HPDE6-E6E7 (cell line): Measurements from ENCODE around the gene DNAH10.
"Not testable (repeated sequence)": the region's sequence is repeated elsewhere in the genome, so short reads cannot be mapped to it uniquely, and the experiment has no call there.

Experiments used
- DNase-seq: peaks from one replicate; pipeline ENCODE4 v3.0.0; 2011; ENCODE audit warnings: missing footprints; ENCODE audit errors: extremely low spot score

The DNAH10 gene

DNA sequence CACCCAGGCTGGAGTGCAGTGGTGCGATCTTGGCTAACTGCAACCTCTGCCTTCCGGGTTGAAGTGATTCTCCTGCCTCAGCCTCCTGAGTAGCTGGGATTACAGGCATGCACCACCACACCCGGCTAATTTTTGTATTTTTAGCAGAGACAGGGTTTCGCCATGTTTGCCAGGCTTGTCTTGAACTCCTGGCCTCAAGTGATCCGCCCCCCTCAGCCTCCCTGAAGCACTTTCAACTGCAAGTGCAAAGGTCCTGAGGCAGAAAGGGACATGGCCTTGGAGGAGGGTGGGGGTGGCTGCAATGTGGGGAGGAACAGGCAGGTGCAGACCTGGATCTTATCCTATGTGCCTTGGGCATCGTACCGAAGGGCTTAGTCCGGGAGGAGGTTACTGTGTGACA lies 27.3 kb downstream of the DNAH10 start:
- not testable (repeated sequence) for DNase-seq

- DNase-seq, result no peak
Measured at GRCh38 chr12:123790905-123791467, 28.9 kb downstream of the DNAH10 start.

GRCh38 chr12:123794027-123794426 lies 31.9 kb downstream of the DNAH10 start:
- DNase-seq, result no peak

- no peak for DNase-seq
Measured at GRCh38 chr12:123798518-123798917, 36.4 kb downstream of the DNAH10 start.

GRCh38 chr12:123799227-123799626 lies 37.1 kb downstream of the DNAH10 start:
- no peak for DNase-seq

DNA sequence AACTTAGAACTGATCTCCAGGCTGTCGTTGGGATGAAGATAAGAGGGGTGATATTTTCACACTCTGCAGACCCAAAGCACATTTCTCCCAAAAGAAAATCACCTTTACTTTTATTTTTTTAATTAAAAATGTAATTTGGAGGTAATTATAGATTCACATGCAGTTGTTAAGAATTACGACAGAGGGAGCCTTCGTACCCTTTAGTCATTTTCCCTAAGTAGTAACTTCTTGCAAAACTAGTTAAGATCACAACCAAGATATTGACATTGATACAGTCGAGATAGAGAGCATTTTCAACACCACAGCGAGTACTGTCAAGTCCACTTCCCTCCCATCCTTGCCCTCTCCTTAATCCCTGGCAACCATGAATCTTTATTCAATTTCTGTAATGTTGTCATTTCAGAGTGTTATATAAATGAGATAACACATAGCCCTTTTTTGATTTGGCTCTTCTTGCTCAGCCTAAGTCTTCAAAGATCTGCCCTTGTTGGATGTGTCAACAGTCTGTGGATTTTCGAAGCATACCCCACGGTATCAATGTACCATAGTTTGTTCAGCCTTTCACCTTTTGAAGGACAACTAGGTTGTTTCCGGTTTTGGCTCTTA lies 39.6 kb downstream of the DNAH10 start:
- DNase-seq, result no peak

DNA sequence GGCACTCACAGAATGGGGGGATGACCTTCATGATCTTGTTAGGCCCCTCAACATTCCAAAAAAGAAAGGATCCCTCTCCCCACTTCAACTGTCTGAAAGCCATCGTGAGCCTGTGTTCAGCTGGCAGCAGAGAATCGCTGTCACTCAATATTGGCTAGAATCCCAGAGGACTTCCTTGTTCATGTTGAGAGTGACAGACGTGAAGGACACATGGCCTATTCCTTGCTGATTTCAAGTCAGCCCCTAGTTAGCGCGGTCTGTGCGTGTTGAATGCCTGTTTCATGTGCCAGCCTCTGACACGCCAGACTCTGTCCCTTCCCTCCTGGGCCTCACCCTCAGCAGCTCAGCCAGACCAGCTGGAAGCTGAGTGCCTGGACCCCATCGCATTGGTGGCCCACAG lies 43.1 kb downstream of the DNAH10 start:
- no peak for DNase-seq

DNA sequence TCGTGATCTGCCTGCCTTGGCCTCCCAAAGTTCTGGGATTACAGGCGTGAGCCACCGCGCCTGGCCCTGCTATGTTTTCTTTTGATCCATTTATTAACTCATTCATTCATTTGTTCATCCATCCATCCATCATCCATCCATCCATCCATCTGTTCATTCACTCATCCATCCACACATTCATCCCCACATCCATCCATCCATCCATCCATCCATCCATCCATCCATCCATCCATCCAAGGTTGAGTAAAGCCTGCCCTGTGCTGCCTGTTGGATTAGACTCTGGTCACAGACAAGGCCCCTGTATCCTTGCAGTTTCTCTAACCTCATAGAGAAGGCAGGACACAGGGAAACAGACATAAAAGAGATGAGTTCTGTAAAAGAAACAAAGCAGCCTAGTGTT lies 44.9 kb downstream of the DNAH10 start:
- no peak for DNase-seq

- no peak for DNase-seq
Measured at GRCh38 chr12:123807670-123808069, 45.6 kb downstream of the DNAH10 start.

GRCh38 chr12:123808167-123808566 lies 46.1 kb downstream of the DNAH10 start:
- no peak for DNase-seq

- DNase-seq, result no peak
Measured at GRCh38 chr12:123813349-123813748, 51.2 kb downstream of the DNAH10 start.

DNA sequence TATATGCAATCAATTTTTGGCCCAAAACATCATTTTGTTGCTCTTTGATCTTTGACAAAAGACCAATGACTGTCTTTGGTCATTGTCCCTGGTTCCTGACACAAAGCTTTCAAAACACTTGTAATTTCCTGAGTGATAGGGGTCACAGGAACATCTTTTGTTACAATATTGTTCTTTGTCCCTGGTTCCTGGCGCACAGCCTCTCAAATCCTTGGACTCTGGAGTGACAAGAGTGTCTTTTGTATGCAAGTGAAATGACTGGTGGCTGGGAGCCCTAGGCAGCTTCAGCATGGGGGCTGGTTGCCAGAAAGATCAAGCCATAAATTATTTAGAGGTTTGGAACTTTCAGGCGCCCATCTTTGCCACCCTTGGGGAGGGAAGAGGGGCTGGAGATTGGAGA lies 53.9 kb downstream of the DNAH10 start:
- DNase-seq, result no peak

DNA sequence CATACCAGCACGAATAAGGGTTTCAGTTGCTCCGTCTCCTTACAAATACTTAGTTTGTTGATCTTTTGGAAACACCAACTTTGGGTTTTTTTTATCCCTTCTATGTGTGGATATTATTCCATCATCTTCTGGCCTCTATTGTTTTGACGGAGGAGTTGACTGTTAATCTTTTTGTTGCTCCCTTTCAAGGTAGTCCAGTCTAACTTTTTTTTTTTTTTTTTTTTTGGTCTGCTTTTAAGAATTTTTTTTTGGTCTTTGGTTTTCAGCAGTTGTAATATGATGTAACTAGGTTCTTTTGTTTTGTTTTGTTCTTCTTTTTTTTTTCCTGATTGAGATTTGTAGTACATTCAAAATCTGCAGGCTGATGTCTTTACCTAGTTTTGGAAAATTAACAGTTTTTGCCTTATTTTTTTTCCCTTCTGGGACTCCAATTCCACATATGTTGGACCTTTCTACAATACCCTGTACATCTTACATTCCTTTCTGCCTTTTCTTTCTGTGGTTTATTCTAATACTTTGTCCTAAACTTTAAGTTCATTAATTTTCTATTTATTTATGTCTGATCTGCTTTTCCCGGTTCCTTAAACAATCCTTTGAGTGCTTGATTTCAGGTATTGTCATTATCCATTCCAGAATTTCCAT lies 54.9 kb downstream of the DNAH10 start:
- no peak for DNase-seq

GRCh38 chr12:123822804-123823203 lies 60.7 kb downstream of the DNAH10 start:
- DNase-seq, result no peak

GRCh38 chr12:123828120-123828519 lies 66.0 kb downstream of the DNAH10 start:
- DNase-seq, result no peak

DNA sequence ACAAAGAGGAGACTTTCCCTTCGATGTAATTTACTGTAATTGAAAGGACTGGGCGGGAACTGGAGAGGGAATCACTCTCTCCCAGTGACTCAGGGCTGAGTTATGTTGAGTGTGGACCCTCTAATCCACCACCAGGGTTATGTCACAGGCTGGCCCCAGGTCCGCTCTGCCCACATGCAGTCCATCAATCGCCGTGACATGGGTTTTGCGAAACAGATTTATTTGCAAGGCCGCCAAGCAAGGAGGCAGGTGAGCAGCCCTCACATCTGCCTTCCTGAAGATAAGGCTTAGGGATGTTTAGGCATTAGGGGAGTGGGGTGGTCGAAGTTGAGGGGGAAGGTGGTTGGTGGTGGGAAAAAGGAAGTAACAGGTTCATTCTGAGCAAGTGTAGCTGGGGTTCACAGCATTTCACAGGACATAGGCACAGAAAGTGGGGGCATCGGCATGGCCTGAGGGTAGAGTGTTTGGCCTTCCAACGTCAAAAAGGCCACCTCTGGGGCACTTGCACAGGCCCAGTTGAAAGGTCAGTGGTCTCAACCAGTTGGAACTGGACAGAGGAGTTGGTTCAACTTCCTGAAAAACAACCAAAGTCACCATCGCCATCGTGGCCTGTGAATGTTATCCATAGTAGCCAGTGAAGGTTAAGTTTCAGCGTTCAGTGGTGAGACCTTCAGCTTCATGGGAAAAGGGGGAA lies 66.9 kb downstream of the DNAH10 start:
- no peak for DNase-seq

GRCh38 chr12:123829561-123829960 lies 67.5 kb downstream of the DNAH10 start:
- DNase-seq, result no peak

DNA sequence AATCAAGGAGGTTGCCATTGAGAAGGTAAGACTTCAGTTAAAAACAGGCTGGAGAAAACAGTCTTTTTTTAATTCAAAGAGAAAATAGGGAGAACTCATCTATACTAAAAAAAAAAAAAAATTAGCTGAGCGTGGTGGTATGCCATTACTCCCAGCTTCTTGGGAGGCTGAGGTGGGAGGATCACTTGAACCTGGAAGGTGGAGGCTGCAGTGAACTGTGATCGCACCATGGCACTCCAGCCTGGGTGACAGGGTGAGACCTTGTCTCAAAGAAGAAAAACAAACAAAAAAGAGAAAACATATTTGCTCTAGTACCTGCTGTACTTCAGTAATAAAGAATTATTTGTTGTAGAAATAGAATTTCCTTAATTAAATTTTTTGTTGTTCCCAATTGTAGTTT lies 68.6 kb downstream of the DNAH10 start:
- no peak for DNase-seq

- DNase-seq, result no peak
Measured at GRCh38 chr12:123832052-123832451, 70.0 kb downstream of the DNAH10 start.

DNA sequence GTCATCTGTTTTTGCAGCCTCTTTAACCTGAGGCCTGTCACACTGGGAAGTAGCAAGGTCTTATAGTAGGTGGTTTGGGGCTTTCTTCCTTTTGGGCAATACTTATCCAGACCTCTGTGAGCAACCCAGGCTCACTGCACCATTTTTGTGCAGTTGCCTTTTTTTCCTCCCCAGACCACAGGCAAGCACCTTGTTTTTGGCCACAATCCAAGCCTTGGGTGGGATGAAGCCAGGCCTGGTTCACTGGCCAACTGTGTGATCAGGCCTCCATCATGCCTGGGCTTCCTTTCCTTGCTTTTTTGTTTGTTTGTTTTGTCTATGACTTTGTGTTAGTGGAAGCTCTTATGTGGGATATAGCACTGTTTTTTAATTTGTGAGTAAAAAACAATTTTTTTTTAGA lies 71.7 kb downstream of the DNAH10 start:
- no peak for DNase-seq

DNA sequence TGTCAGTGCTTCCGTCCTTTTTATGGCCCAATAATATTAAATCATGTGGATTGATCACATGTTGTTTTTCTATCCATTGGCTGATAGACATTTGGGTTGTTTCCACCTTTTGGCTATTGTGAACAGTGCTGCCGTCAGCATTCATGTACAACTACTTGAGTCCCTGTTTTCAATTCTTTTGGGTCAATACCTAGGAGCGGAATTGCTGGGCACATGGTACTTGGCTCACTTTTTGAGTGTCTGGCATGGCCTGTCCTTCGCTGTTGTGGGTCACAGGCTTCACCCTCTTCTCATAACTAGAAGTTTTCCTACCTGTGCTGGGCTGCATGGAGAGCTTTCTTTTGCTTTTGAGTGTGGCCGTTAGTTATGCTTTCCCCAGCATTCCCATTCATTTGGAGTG lies 72.7 kb downstream of the DNAH10 start:
- no peak for DNase-seq

DNA sequence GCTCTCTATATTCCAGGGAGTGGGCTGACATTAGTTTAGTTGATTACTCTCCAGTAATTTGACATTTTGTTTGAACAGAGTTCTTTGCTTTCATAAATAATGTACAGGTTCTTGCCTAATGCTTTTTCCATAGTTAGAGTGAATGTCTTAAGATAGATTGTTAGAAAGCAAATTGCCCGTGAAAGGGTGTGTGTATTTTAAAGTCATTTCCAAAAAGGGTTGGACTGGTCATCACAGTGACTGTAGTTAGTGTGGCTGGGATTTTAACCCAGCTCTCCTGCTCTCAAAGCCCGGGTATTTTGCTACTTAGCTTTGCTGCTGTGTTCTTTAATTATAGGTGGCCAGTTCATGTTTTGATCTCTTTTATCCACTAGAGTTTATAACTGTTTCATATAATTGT lies 74.2 kb downstream of the DNAH10 start:
- DNase-seq, result no peak

DNA sequence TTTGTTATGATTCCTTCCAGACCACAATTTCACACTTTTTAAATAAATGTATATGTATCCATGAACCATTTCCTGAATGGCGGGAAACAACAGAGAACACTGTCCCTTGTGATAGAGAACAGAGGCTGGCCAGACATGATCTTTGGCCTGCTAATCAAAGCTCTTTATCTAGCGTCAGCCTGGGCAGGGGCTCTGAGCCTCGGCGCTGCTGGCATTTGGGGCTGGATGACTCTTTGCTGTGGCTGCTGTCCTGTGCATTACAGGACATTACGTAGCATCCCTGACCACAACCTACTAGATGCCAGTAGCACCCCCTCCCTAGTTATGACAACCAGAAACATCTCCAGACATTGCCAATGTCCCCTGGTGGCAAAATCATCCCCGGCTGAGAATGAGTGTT lies 77.7 kb downstream of the DNAH10 start:
- no peak for DNase-seq
